H9 (cell line): ENCODE results near the gene ZNF169. TPM values are rescaled to one million over a fixed set of nuclear protein-coding genes. Genes with fewer than 3 reads are reported as not detected.
A peak's percentile ranks its signal among the peaks of the same experiment; 100 is the strongest.

ENCODE experiments used
- DNase-seq: peaks from one replicate; pipeline ENCODE4 v3.0.0-alpha.2; 2017
- H2AFZ ChIP-seq: one replicate; pipeline ENCODE4 v1.6.1; 2013; ENCODE audit warnings: mild to moderate bottlenecking, low read length, control low read depth, moderate library complexity
- H2AK5ac ChIP-seq: 2 replicates; pipeline ENCODE4 v1.6.1; 2013; ENCODE audit warnings: low read length, control low read depth, mixed read lengths; ENCODE audit not compliant: insufficient read length
- H2BK120ac ChIP-seq: one replicate; pipeline ENCODE4 v1.6.1; 2013; ENCODE audit warnings: low read depth, mild to moderate bottlenecking, low read length, control low read depth, inconsistent platforms; ENCODE audit not compliant: poor library complexity, severe bottlenecking
- H2BK12ac ChIP-seq: 2 replicates; pipeline ENCODE4 v1.6.1; 2013; ENCODE audit warnings: low read length, control low read depth, mixed read lengths, low read depth; ENCODE audit not compliant: insufficient read length
- H2BK15ac ChIP-seq: 2 replicates; pipeline ENCODE4 v1.6.1; 2013; ENCODE audit warnings: low read depth, low read length, control low read depth
- H2BK20ac ChIP-seq: one replicate; pipeline ENCODE4 v1.6.1; 2013; ENCODE audit warnings: low read depth, mild to moderate bottlenecking, low read length, control low read depth, inconsistent platforms; ENCODE audit not compliant: poor library complexity, severe bottlenecking
- H2BK5ac ChIP-seq: 2 replicates; pipeline ENCODE4 v1.6.1; 2013; ENCODE audit warnings: low read length, control low read depth, mixed read lengths; ENCODE audit not compliant: insufficient read length
- H3K14ac ChIP-seq: 2 replicates; pipeline ENCODE4 v1.6.1; 2013; ENCODE audit warnings: low read length, control low read depth; ENCODE audit not compliant: insufficient read depth
- H3K18ac ChIP-seq: 2 replicates; pipeline ENCODE4 v1.6.1; 2013; ENCODE audit warnings: low read depth, mild to moderate bottlenecking, mixed read lengths, low read length, control low read depth; ENCODE audit not compliant: insufficient read length
- H3K23ac ChIP-seq: 2 replicates; pipeline ENCODE4 v1.6.1; 2013; ENCODE audit warnings: low read length, control low read depth, mixed read lengths, low read depth; ENCODE audit not compliant: insufficient read length
- H3K23me2 ChIP-seq: 2 replicates; pipeline ENCODE4 v1.6.1; 2013; ENCODE audit warnings: low read depth, mild to moderate bottlenecking, mixed read lengths, low read length, control low read depth; ENCODE audit not compliant: insufficient read length, poor library complexity, severe bottlenecking
- H3K27ac ChIP-seq: 2 replicates; pipeline ENCODE4 v1.5.1; 2013; ENCODE audit warnings: low read length, control low read depth, mixed read lengths, low read depth; ENCODE audit not compliant: insufficient read length
- H3K27me3 ChIP-seq: 2 replicates; pipeline ENCODE4 v1.6.1; 2013; ENCODE audit warnings: low read length, control low read depth, inconsistent platforms; ENCODE audit not compliant: insufficient read depth
- H3K4ac ChIP-seq: 2 replicates; pipeline ENCODE4 v1.6.1; 2013; ENCODE audit warnings: low read depth, mild to moderate bottlenecking, control low read depth, inconsistent platforms, low read length, moderate library complexity
- H3K4me1 ChIP-seq: 2 replicates; pipeline ENCODE4 v1.6.1; 2013; ENCODE audit warnings: low read length, control low read depth, inconsistent platforms; ENCODE audit not compliant: insufficient read depth
- H3K4me2 ChIP-seq: 2 replicates; pipeline ENCODE4 v1.6.1; 2013; ENCODE audit warnings: low read length, control low read depth, mixed read lengths; ENCODE audit not compliant: insufficient read length, insufficient read depth
- H3K56ac ChIP-seq: 2 replicates; pipeline ENCODE4 v1.6.1; 2013; ENCODE audit warnings: low read depth, mild to moderate bottlenecking, mixed read lengths, low read length, control low read depth; ENCODE audit not compliant: insufficient read length
- H3K79me1 ChIP-seq: 2 replicates; pipeline ENCODE4 v1.6.1; 2013; ENCODE audit warnings: low read depth, mild to moderate bottlenecking, moderate library complexity, low read length, control low read depth, inconsistent platforms; ENCODE audit not compliant: insufficient read depth, poor library complexity, severe bottlenecking
- H3K79me2 ChIP-seq: 2 replicates; pipeline ENCODE4 v1.6.1; 2013; ENCODE audit warnings: low read length, control low read depth, inconsistent platforms; ENCODE audit not compliant: insufficient read depth
- H3K9ac ChIP-seq: 2 replicates; pipeline ENCODE4 v1.6.1; 2013; ENCODE audit warnings: low read length, control low read depth, mixed read lengths; ENCODE audit not compliant: insufficient read length; ENCODE audit errors: extremely low read depth
- H3K9me3 ChIP-seq: one replicate; pipeline ENCODE4 v1.6.1; 2013; ENCODE audit warnings: low read depth, low read length, inconsistent platforms; ENCODE audit not compliant: control insufficient read depth
- H3T11ph ChIP-seq: one replicate; pipeline ENCODE4 v1.6.1; 2013; ENCODE audit warnings: mild to moderate bottlenecking, low read length, control low read depth, inconsistent platforms
- H4K20me1 ChIP-seq: one replicate; pipeline ENCODE4 v1.6.1; 2013; ENCODE audit not compliant: control insufficient read depth, insufficient read length, insufficient read depth
- H4K5ac ChIP-seq: 2 replicates; pipeline ENCODE4 v1.6.1; 2013; ENCODE audit warnings: low read depth, mild to moderate bottlenecking, mixed read lengths, low read length, control low read depth; ENCODE audit not compliant: insufficient read length
- H4K8ac ChIP-seq: replicated peaks from 2 replicates; pipeline ENCODE4 v1.6.1; 2013; ENCODE audit warnings: low read length, control low read depth, mixed read lengths, low read depth; ENCODE audit not compliant: insufficient read length
- H4K91ac ChIP-seq: 2 replicates; pipeline ENCODE4 v1.6.1; 2013; ENCODE audit warnings: low read depth, mild to moderate bottlenecking, moderate library complexity, mixed read lengths, low read length, control low read depth; ENCODE audit not compliant: insufficient read length
- H3K27ac Mint-ChIP-seq, 3 experiments: 2 replicates in 2 of 3; 3 replicates in 1 of 3; pipeline ENCODE4 v1.8.0; 2020 to 2021; ENCODE audit warnings: mixed read lengths in 3 of 3, mild to moderate bottlenecking in 1 of 3, moderate library complexity in 1 of 3
- H3K27me3 Mint-ChIP-seq: 2 replicates; pipeline ENCODE4 v1.8.0; 2021; ENCODE audit warnings: low read depth, mild to moderate bottlenecking, moderate library complexity, mixed read lengths
- H3K36me3 Mint-ChIP-seq, 3 experiments: 2 replicates in 2 of 3; 3 replicates in 1 of 3; pipeline ENCODE4 v1.8.0; 2020 to 2021; ENCODE audit warnings: low read depth in 3 of 3, mixed read lengths in 3 of 3; ENCODE audit not compliant: insufficient read depth in 1 of 3
- H3K4me1 Mint-ChIP-seq, 2 experiments: 2 replicates each; pipeline ENCODE4 v1.8.0; 2020; ENCODE audit warnings: mixed read lengths in 2 of 2
- H3K4me3 Mint-ChIP-seq, 2 experiments: 2 replicates in 1 of 2; 3 replicates in 1 of 2; pipeline ENCODE4 v1.8.0; 2020 to 2021; ENCODE audit warnings: mild to moderate bottlenecking in 2 of 2, mixed read lengths in 2 of 2, moderate library complexity in 1 of 2
- H3K9me3 Mint-ChIP-seq, 2 experiments: 2 replicates in 1 of 2; 3 replicates in 1 of 2; pipeline ENCODE4 v1.8.0; 2020; ENCODE audit warnings: mild to moderate bottlenecking in 2 of 2, mixed read lengths in 2 of 2, moderate library complexity in 1 of 2
- CTCF ChIP-seq: fragments of 200-600 bp; sonication (generic); conservative IDR thresholded peaks from 3 replicates; pipeline ENCODE4 v1.8.0; 2021; ENCODE audit warnings: antibody characterized with exemption, mild to moderate bottlenecking
- WGBS: extraction: QIAGEN DNeasy Blood & Tissue Kit; methylation state at CpG from one replicate; pipeline ENCODE4 v1.1.7; 2013; ENCODE audit warnings: missing lambda C conversion rate, low lambda C conversion rate, mixed read lengths; ENCODE audit not compliant: insufficient read length; ENCODE audit errors: extremely low coverage; 5-methylcytosine and 5-hydroxymethylcytosine counted together
- total RNA-seq: library from RNA; stranded (reverse); gene quantifications from 2 replicates; pipeline ENCODE4 v1.2.1, GENCODE V29; 2021

ZNF169 gene
- total RNA-seq, 1 experiment from 2014 or later: 4.8 TPM

DNA sequence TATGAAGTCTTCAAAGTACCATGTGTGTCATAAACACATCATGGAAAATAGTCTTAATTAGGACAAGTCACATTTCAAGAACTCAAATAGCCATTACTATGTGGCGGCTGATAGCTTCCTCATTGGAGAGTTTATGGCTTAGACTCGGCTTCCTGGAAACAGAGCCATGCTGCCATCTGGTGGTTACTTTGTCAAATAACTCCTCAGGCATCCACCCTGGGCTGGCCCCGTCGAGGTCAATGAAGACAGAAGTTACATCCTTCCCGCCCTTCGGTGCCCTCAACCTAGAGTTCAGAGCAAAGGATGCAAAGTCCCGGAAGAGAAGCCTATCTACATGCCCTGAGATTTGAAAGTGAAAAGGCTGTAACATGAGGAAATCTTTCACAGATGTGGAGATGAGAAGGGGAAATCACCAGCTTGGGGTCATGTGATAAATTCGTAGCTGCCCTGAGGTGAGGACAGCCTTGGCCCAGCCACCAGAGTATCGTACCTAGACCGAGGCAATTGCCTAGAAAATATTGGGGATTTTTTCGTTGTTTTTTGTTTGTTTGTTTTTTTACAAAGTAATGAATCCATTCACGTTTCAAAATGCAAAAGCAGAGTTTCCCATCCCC, 45.5 kb upstream of the ZNF169 start:
- WGBS: no CpG with 5 or more reads among the region's 12 CpGs

More for the DNA sequence above, 45.5 kb upstream of the ZNF169 start:
- Mint-ChIP-seq H3K27ac (no peak overlapping the region), H3K27me3 (peaks cover 14% of the 10 kb centered on the region), H3K36me3 (peaks cover 0 to 11% (median 6%) of the 10 kb centered on the region in 3 experiments; a peak in 4 of 7 replicates), H3K4me1 (peaks cover 13 to 17% of the 10 kb centered on the region in 2 experiments), H3K4me3 (no peak overlapping the region), H3K9me3 (peaks cover 16 to 21% of the 10 kb centered on the region in 2 experiments; a peak in 4 of 5 replicates)
- peaks cover 10% of the 10 kb centered on the region; the same call in 1 of the 2 replicates for H3K4me1 ChIP-seq
- H4K5ac ChIP-seq: no peak overlapping the region
- no peak overlapping the region for H3K56ac ChIP-seq
- no peaks in the 10 kb centered on the region for H4K20me1 ChIP-seq
- no peaks in the 10 kb centered on the region for H3K79me1 ChIP-seq
- H3T11ph ChIP-seq: no peak overlapping the region
- TF ChIP-seq CTCF: peak; percentile 90
- H2BK120ac ChIP-seq: no peak overlapping the region
- H3K18ac ChIP-seq: no peak overlapping the region
- DNase-seq: peak; percentile 85
- no peak overlapping the region for H3K4me2 ChIP-seq
- H2AK5ac ChIP-seq: no peak overlapping the region
- no peaks in the 10 kb centered on the region for H3K27me3 ChIP-seq
- H2BK5ac ChIP-seq: no peak overlapping the region
- H4K8ac ChIP-seq: no peak overlapping the region
- no peaks in the 10 kb centered on the region for H3K9me3 ChIP-seq
- H2BK20ac ChIP-seq: no peak overlapping the region
- no peaks in the 10 kb centered on the region for H3K79me2 ChIP-seq
- H3K23me2 ChIP-seq: no peaks in the 10 kb centered on the region
- no peak overlapping the region for H2BK15ac ChIP-seq
- no peak overlapping the region for H4K91ac ChIP-seq
- no peak overlapping the region for H3K9ac ChIP-seq
- H2AFZ ChIP-seq: no peak overlapping the region
- H3K4ac ChIP-seq: no peak overlapping the region
- H3K27ac ChIP-seq: no peak overlapping the region
- no peak overlapping the region for H3K23ac ChIP-seq
- no peak overlapping the region for H2BK12ac ChIP-seq
- no peak overlapping the region for H3K14ac ChIP-seq
